Adipocyte (in vitro differentiated cells): ENCODE results near the gene SLC6A19.

Experiments used
- DNase-seq: peaks from one replicate; pipeline ENCODE4 v3.0.0-alpha.2; 2015; ENCODE audit warnings: low read depth
- H3K27me3 ChIP-seq: replicated peaks from 2 replicates; pipeline ENCODE4 v1.7.0; 2013; ENCODE audit warnings: mild to moderate bottlenecking, low read length, moderate library complexity; ENCODE audit not compliant: control insufficient read depth, insufficient read depth
- H3K36me3 ChIP-seq: 2 replicates; pipeline ENCODE4 v1.7.0; 2013; ENCODE audit warnings: low read length, mild to moderate bottlenecking, moderate library complexity; ENCODE audit not compliant: control insufficient read depth, insufficient read depth, severe bottlenecking
- H3K4me1 ChIP-seq: 2 replicates; pipeline ENCODE4 v1.7.0; 2013; ENCODE audit warnings: mild to moderate bottlenecking, low read length, moderate library complexity; ENCODE audit not compliant: control insufficient read depth, insufficient read depth
- H3K4me3 ChIP-seq: 2 replicates; pipeline ENCODE4 v1.7.0; 2013; ENCODE audit warnings: mild to moderate bottlenecking, low read length, moderate library complexity
- H3K9ac ChIP-seq: 2 replicates; pipeline ENCODE4 v1.7.0; 2013; ENCODE audit warnings: mild to moderate bottlenecking, low read length, moderate library complexity
- H3K9me3 ChIP-seq: 2 replicates; pipeline ENCODE4 v1.7.0; 2013; ENCODE audit warnings: mild to moderate bottlenecking, low read length, moderate library complexity; ENCODE audit not compliant: control insufficient read depth

SLC6A19 gene

GRCh38 chr5:1175801-1176472 is 25.5 kb upstream of the SLC6A19 start:
- Histone ChIP-seq H3K27me3 (peaks cover 26% of the 10 kb centered on the region), H3K4me3 (no peak overlapping the region), H3K36me3 (no peaks in the 10 kb centered on the region), H3K9me3 (no peaks in the 10 kb centered on the region), H3K4me1 (peaks cover 3% of the 10 kb centered on the region), H3K9ac (no peak overlapping the region)
- DNase-seq, result no peak

DNA sequence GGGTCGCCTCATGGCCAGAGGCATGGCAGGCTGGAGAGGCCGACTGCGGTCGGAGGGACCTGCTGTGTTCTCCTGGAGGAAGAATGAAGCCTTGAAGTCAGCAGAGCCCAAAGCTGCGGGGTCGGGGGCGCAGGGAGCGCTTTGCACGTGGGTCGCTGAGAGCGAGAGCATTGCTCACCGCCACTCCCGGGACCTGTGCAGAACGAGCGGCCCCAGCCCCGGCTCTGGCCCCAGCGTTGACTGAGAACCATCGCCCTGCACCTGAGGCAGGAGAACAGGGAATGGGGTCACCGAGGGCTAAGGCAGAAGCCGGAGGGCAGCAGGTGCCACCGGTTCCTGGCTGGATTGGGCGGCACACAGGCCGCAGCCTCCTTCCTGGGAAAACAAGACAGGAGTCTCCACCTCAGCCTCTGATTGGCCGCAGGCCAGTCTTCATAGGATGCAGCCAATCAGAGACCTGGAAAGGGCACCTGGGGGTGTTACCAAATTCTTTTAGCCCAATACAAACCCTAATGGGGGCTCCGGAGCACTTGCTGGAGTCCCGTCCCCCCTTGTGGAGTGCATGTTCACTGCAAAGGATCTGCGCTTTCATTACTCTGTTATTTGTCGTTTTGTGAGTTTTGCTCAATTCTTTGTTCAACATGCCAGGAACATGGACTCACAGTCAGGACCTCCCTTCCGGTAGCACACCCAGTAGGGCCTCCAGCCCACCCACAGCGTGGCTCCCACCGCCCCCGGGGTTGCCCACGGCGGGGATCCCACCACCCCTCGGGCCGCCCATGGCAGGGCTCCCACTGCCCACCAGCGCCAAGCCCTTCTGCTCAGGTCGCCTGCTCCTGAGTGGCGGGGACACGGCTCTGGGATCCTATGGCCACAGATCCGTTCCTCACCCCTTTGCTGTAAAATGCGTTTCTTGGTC is 24.7 kb upstream of the SLC6A19 start:
- Histone ChIP-seq H3K9me3 (no peaks in the 10 kb centered on the region), H3K4me1 (peaks cover 3% of the 10 kb centered on the region), H3K4me3 (no peak overlapping the region), H3K36me3 (no peaks in the 10 kb centered on the region), H3K27me3 (peaks cover 28% of the 10 kb centered on the region), H3K9ac (no peak overlapping the region)
- DNase-seq, result no peak

DNA sequence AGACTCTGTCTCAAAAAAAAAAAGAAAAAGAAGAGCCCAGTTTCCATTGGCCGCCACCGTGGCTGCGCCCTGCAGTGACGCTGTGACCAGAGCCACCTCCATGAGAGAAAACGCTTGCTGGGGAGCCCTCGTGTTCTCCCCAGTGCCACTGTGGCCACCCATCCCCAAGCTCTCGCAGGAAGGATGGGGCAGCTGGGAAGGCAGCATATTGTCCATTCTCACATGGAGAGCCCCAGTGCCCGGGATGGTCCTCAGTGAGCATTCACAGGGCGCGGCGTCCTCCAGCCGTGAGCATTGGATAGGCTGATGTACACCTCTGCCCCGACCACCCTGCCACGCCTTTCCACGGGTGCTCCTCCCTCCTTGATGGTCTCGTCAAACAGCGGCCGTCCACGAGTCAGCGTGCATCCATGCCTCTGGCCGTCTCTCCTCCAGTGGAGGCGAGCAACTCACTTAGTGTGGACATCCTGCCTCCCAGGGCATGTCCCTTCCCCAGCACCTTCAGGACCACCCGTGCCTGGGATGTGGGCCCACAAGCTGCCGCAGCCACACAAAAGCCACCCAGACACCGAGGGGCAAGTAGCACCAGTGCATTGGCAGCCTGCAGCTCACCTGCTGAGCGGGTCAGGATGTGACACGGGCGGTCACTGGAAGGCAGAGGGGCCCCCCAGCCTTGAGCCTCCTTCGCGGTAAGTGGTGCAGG is 23.4 kb upstream of the SLC6A19 start:
- Histone ChIP-seq H3K4me1 (peaks cover 3% of the 10 kb centered on the region), H3K9ac (no peak overlapping the region), H3K9me3 (no peaks in the 10 kb centered on the region), H3K36me3 (no peaks in the 10 kb centered on the region), H3K27me3 (peaks cover 29% of the 10 kb centered on the region), H3K4me3 (no peak overlapping the region)
- DNase-seq, result no peak

- Histone ChIP-seq H3K9me3 (no peaks in the 10 kb centered on the region), H3K9ac (no peak overlapping the region), H3K4me3 (no peak overlapping the region), H3K36me3 (no peaks in the 10 kb centered on the region), H3K27me3 (peaks cover 29% of the 10 kb centered on the region), H3K4me1 (peaks cover 3% of the 10 kb centered on the region)
- no peak for DNase-seq
These were observed 22.6 kb upstream of the SLC6A19 start for GRCh38 chr5:1178529-1179382.

GRCh38 chr5:1179383-1179715 is 22.0 kb upstream of the SLC6A19 start:
- no peak for DNase-seq
- Histone ChIP-seq H3K4me3 (no peak overlapping the region), H3K27me3 (peaks cover 34% of the 10 kb centered on the region), H3K36me3 (no peaks in the 10 kb centered on the region), H3K9ac (no peak overlapping the region), H3K4me1 (no peaks in the 10 kb centered on the region), H3K9me3 (no peaks in the 10 kb centered on the region)

DNA sequence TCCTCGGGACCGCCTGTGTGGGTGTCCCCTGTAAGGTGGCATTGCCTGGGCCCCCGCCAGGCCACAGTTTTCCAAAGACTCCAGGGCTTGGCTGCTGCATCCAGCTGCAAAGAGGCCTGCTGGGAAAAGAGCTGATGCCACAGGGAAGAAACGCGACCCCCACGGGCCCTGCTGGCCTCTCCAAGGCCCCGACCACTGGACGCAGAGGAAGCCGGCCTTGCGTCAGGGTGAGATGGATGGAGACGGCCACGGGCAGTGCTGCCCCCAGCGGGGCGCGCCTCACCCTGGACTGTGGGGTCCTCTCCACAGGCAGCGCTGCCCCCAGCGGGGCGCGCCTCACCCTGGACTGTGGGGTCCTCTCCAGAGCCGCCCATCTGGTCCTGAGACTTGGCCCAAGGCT is 21.3 kb upstream of the SLC6A19 start:
- no peak overlapping the region for H3K9ac ChIP-seq
- H3K4me3 ChIP-seq, result no peak overlapping the region
- no peak for DNase-seq
- H3K4me1 ChIP-seq, result no peaks in the 10 kb centered on the region
- H3K36me3 ChIP-seq, result no peaks in the 10 kb centered on the region
- peaks cover 34% of the 10 kb centered on the region for H3K27me3 ChIP-seq
- H3K9me3 ChIP-seq, result no peaks in the 10 kb centered on the region

GRCh38 chr5:1180841-1181271 is 20.5 kb upstream of the SLC6A19 start:
- Histone ChIP-seq H3K4me1 (no peaks in the 10 kb centered on the region), H3K36me3 (no peaks in the 10 kb centered on the region), H3K9me3 (no peaks in the 10 kb centered on the region), H3K27me3 (peaks cover 35% of the 10 kb centered on the region), H3K4me3 (no peak overlapping the region), H3K9ac (no peak overlapping the region)
- no peak for DNase-seq

DNA sequence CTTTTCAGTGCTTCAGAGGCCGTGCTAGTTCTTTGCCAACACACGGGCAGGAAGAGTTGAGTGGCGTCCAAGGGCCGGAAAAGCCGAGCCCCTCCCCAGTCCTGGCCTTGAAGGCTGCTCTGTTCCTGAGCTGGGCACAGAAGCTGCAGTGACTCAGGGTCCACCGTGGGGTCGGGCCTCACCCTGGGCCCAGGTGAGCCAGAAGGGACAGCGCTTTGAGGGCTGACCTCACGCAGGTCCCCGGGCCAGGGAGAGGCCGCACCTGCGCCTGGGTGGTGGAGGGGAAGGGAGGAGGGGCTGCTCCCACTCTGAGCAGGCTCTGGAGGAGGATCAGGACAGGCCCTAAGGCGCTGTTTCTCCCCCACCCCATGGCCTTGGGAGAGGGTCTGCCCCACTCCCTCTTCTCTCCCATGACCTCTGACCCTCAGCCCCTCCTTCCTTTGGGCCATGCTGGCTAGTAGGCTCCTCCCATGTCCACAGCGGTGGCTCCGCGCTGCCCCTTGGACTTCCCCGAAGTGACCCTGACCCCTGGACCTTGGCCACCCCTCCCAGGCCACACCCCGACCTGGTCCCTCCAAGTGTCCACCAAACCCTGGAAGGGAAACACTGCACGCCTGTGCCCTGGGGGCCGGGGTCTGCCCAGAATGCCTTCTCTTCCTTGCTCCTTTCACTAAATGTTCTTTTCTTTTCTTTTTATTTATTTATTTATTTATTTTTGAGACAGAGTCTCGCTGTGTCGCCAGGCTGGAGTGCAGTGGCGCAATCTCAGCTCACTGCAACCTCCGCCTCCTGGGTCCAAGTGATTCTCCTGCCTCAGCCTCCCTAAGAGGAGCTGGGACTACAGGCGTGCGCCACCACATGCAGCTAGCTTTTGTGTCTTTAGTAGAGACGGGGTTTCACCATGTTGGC is 19.7 kb upstream of the SLC6A19 start:
- Histone ChIP-seq H3K4me1 (no peaks in the 10 kb centered on the region), H3K27me3 (peaks cover 40% of the 10 kb centered on the region), H3K9ac (no peak overlapping the region), H3K4me3 (no peak overlapping the region), H3K36me3 (no peaks in the 10 kb centered on the region), H3K9me3 (no peaks in the 10 kb centered on the region)
- no peak for DNase-seq

DNA sequence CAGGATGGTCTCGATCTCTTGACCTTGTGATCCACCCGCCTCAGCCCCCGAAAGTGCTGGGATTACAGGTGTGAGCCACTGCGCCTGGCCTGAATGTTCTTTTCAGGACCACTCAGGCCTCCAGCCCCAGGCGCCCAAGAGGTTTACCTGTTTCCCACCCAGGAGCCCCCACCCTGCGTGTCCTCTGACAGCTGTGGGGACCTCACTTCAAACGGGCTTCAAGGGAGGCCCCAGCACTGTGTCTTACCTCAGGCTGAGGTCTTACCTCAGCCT is 19.1 kb upstream of the SLC6A19 start:
- Histone ChIP-seq H3K4me3 (no peak overlapping the region), H3K27me3 (peaks cover 40% of the 10 kb centered on the region), H3K4me1 (no peaks in the 10 kb centered on the region), H3K9me3 (no peaks in the 10 kb centered on the region), H3K36me3 (no peaks in the 10 kb centered on the region), H3K9ac (no peak overlapping the region)
- DNase-seq, result no peak

DNA sequence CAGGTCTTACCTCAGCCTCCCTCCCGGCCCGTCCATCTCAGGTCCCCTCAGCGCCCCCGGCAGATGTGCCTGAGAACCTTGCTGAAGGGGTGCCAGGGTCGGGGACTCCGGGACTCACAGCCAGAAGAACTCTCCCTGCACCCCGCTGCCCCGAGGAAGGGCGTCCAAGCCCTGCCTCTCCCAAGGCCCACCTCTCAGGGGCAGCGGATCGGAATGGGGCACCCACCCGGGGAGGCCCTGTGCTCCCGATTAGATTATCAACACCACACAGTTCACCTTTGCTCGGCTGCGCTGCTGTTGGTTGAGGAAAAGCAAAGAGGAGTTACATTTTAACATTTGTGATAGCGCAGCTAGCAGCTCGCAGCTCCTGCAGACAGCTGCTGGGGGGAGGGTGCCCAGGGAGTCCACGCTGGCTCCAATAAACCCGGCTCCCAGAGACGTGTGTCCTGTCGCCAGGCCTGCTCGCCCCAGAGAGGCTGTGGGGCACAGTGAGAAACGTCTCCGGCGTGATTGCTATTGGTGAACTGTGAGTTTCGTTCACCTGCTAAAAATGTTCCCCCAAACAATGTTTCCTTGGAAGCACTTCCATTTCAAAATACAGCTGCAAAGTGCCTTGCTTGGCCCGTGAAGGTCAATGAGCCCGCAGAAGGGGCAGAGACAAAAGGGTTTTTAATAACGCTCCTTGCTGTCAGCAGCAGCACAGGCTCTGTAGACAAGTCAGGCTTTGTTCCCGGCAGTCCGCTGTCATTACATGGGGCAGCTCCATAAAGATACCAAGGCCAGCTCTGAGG is 18.6 kb upstream of the SLC6A19 start:
- Histone ChIP-seq H3K4me1 (no peaks in the 10 kb centered on the region), H3K9me3 (no peaks in the 10 kb centered on the region), H3K27me3 (peaks cover 44% of the 10 kb centered on the region), H3K4me3 (no peak overlapping the region), H3K9ac (no peak overlapping the region), H3K36me3 (no peaks in the 10 kb centered on the region)
- no peak for DNase-seq
